NCI-H524 (cell line): ENCODE results near the gene HUS1B.

Experiments
- DNase-seq, 2 experiments: peaks; one replicate each; lab custom pipeline; 2025; lab: John Stamatoyannopoulos, UW

Gene HUS1B

DNA sequence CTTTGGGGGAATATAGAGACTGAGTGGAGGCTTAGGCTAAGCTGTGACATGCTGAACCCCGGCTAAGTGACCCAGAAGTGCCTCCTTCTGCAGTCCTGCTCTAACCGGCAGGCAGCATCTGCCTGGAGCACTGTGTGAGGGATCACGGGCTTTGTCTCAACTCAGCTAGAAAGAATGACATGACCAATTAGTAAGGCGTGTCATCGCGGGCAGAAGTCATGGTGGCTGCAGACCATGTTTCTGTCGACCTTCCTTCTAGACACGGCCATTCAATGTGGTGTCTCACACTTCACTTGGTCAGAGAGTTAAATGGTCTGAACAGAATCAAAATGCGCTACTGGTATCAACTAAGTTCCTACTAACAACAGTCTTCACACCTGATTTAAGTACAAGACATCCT lies 35.0 kb downstream of the HUS1B start:
- no peak for DNase-seq

DNA sequence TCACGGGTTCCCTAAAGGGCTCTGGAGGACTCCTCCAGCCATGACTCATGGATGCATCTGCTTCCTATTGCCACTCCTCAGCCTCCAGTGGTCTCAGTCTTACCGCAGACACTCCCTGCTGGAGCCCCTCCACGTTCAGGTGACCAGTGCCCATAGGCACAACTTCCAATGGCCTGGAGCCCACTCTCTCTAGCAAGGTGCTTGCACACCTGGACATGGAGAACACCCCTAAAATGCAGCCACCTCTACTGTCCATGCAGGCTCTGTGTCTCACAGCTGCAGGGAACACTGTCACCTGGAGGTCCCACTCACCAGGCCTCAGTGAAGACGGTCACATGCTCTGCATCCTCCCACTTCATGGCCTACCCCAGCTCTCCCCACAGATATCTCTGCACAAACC lies 36.0 kb downstream of the HUS1B start:
- no peak for DNase-seq

DNA sequence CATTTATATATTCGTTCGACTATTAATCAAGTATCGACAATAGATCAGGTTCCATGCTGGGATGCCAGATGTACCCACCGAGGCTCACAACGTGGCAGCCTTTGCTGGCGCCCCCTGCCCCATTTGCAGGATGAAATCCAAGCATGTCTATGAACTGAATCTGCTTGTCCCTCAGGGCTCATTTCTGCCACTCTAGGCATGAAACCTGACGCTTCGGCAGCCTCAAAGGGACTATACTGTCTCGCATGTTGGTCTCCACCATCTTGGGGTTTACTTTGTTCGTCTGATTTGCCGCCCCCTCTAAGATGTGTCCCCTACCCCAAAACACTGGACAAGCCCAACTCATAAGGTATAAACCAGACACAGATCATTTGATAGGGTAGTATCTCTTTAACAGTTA lies 36.7 kb downstream of the HUS1B start:
- DNase-seq = no peak

DNA sequence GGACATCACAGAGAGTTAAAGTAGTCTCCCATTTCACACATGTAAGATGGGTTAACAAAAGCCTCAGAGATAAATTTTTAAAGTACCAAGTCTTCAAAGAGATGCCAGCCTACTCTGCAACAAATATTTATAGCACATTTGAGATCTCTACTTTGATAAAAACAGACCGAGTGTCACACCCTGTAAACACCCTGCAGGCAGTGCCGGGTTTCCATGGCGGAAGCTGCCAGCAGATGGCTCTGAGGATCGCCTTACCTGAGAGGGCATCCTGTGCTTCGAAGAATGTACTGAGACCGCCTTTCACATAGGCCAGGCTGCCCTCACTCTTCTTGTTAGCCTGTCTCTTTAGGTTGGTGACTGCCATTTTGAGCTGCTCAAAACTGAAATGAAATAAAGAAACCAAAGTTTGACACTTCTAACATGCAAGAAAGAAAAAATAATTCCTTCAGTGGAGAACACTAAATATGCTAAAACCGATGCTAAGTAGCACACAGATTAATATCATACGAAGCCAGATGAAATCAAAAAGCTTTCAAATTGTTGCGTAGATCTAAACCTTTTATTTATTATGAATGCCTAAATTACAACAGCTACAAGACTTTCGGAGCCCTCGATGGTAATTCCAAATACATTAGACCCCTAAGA lies 39.3 kb downstream of the HUS1B start:
- peak in 1 of 2 experiments; percentile 60 for DNase-seq

DNA sequence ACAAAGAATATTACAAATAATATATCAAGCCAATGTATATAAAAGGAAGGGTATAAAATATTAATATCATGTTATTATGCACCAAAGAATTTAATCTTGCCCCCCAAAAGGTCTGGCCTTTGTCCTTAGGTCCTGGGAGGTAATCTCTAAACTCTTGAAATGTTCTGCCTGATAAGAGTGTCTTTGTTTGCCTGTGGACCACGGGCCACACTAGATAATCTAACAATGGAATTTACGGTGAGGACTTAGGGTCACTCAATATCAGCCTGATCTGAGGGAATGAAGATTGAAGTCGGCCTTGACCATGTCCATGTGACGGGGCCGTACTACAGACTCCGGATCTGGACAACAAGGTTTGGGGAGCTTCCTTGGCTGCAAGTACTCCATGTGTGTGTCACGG lies 42.9 kb downstream of the HUS1B start:
- DNase-seq = no peak

DNA sequence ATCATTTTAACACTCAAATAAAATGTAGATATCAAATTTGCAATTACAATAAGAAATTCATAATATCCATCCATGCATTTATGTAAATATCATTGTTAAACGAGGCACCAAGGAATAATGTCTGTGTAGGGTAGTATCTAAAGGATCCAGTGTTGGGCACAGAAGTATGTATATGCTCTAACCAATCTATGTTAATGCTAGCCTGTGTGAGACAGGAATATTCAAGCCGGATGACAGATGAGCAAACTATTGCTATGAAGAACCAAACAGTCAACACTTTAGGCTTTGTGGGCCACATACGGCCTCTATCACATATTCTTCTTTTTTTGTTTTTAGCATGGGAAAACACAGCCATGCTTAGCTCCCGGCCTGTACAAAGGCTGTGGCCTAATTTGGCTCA lies 45.0 kb downstream of the HUS1B start:
- no peak for DNase-seq

DNA sequence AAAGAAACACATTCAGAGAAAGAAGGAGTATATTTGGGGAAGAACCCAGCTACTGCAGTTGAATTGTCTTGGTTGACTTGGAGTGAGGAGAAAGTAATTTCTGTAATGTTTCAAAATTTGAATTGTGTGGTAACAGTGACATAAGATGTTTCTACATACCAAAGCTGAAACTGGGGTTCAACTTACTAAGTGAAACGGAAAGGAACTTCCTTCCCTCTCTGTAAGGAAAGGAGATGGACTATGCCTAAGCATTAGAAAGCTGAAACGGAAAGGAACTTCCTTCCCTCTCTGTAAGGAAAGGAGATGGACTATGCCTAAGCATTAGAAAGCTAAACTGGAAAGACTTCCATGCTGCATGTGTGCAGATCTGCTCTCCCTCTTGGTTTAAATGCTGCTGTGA lies 46.0 kb downstream of the HUS1B start:
- DNase-seq = no peak

DNA sequence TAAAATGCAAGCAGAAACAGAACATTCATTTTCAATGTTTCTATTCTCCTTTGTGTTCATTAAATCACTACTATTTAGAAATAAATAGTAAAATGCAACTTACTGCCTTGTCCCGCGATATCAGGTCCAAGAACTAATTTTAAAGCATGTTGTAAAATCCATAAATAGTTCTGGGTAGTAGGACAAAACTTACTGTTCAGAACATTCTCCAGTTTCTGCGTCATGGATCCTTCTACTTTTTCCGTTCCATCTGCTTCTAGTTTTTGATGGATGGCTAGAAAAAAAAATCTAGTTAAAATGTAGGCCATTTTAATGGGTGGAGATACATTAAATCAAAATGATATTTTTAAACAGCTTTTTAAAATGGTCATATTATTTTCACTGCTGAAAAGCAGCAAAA lies 47.0 kb downstream of the HUS1B start:
- no peak for DNase-seq

DNA sequence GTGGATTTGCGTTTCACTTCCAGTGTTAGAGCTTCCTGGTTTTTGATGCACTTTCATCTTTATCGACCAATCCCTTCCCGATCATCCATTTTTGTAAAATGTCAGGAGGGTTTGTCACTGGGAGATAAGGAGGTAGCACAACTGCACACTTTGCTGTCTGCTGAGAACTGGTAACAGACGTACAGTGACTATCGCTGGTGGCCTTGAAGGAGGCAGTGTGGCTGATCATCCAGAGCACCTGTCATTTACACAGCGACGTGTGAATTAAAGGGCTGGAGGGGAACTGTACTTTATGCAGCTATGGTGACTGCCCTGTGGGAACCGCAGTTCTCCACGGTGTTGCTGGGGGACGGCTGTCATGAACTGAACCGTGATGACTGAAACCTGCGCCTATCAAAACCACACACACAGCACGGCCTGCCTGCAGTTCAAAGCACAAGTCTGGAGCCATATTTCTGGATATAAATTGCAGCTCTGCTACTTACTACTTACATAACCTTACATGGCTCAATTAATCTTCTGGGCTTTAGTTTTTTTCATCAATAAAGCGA lies 50.0 kb downstream of the HUS1B start:
- DNase-seq = no peak
